ENCODE results near the gene SKP1.
A peak's percentile ranks its signal among the peaks of the same experiment; 100 is the strongest.
"Not testable (repeated sequence)": the region's sequence is repeated elsewhere in the genome, so short reads cannot be mapped to it uniquely, and the experiment has no call there.

Gene SKP1

GRCh38 chr5:134177369-134178095 lies 782 bp upstream of the SKP1 start:
- DNase-seq (ENCODE audit: low read depth, low spot score) = no peak

DNA sequence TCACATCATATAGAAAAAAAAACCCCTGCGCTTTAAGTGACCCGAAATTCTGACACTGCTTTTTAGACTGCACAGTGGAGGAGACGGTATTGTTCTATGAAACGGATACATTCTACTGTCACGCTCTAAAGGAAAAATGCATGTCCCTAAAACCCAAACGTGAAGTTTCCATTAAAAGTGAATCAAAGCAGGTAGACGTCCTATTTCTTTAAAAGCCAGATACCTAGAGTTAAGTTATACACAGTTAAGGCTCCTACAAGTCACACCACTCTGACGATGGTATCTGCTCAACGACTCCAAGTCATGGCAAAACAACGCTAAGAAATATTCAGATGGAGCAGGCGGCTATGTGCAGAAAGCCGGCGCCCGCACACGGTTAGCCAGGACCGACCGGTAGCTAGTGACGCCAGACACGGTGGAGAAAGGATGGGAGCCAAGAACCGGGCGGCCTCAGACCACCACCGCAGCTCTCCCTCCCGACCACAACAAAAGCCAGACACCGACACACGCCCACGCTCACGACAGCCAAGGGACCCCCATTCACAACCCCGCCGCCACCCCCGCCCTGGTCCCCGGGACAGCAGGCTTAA lies 734 bp downstream of the SKP1 start:
- DNase-seq (ENCODE audit: low read depth, low spot score) = no peak

- no peak for DNase-seq (ENCODE audit: low read depth, low spot score)
Measured at GRCh38 chr5:134174841-134175839, 1.6 kb downstream of the SKP1 start.

DNA sequence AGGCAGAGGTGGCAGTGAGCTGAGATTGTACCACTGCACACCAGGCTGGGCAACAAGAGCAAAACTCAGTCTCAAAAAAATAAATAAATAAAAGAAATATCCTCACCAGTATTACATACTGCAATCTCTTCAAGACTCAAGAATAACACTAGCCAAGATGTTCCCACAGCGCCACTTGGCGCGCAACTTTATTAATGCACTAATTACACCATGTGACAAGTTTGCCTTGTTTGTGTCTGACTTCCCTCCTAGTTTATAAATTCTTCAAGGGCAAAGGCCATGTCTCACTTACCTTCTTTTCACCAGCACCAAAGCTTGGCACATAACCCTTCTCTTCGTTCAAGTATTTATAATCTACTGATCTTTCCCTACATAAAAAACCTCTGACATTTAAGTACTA lies 4.8 kb downstream of the SKP1 start:
- DNase-seq (ENCODE audit: low read depth, low spot score) = no peak

- no peak for DNase-seq (ENCODE audit: low read depth, low spot score)
Measured at GRCh38 chr5:134162592-134162991, 14.2 kb downstream of the SKP1 start.

DNA sequence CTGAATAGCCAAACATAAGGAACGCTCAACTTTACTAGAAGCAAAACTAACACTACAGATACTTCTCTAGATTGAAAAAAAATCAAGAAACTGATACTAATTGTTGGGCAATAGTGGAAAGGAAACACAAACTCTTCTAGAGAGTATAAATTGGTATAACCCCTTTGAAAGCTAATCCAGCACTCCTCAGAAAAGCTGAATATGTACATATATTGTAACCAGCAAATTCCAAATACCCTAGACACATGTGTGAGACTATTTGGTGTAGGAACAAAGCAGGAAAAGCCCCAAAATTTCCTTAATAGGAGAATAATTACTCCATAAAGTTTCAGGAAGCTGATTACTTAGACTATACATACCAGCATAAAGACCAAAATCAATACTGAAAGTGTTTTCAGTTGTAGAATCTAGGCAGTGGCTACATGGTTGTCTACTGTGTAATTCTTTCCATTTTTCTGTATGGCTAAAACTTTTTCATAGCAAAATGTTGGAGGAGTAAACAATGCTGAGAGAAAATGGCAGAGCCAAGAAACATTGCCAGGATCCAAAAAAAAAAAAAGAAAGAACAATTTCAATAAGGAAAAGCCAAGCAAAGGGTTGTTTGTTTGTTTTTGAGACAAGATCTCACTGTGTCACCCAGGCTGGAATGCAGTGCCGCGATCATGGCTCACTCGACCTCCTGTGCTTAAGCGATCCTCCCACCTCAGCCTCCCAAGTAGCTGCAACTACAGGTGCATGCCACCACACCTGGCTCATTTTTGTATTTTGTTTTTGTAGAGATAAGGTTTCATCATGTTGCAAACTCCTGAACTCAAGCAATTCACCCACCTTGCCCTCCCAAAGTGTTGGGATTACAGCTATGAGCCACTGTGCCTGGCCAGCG lies 15.0 kb downstream of the SKP1 start:
- no peak for DNase-seq (ENCODE audit: low read depth, low spot score)

DNA sequence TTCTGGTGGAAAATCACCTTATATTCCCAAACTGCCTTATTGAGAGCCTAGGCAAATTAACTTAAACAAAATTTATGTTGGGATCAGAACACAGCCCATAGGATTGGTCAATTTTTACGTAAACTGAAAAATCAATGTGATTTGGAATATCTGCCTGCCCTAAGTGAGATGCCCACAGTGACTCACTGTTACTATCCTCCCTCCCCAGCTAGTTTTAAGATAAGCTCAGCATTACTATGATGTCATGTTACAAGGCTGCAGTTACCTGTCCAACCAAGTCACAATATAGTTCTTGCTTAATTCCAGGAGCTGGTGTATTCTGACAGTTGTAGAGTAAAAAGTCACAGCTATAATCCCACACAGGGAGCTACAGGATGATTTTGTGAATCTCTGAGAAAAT lies 23.1 kb downstream of the SKP1 start:
- no peak for DNase-seq (ENCODE audit: low read depth, low spot score)

GRCh38 chr5:134153241-134153640 lies 23.5 kb downstream of the SKP1 start:
- DNase-seq (ENCODE audit: low read depth, low spot score) = no peak

DNA sequence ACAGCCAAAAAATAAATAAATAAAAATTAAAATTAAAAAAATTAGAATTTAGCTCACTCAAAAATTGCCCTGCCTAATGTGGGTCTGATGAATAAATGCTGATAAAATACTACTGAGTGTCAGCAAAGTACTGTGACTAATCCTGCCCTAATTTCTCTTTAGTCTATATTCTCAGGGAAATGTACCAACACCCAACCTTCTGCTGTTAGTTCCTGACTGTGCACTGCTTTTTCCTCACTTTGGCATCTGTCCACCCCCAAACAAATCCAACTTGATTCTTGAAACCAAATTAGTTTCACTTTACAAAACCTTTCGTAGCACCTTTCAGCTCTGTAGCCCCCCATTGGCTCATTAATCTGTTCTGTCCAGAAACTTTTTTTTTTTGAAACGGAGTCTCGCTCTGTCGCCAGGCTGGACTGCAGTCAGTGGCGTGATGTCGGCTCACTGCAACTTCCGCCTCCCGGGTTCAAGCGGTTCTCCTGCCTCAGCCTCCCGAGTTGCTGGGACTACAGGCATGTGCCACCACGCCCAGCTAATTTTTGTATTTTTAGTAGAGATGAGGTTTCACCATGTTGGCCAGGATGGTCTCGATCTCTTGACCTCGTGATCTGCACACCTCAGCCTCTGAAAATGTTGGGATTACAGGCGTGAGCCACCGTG lies 24.4 kb downstream of the SKP1 start:
- not testable (repeated sequence) for DNase-seq (ENCODE audit: low read depth, low spot score)

- DNase-seq (ENCODE audit: low read depth, low spot score) = no peak
Measured at GRCh38 chr5:134151723-134152122, 25.0 kb downstream of the SKP1 start.

GRCh38 chr5:134149571-134150303 lies 27.0 kb downstream of the SKP1 start:
- no peak for DNase-seq (ENCODE audit: low read depth, low spot score)

- no peak for DNase-seq (ENCODE audit: low read depth, low spot score)
Measured at GRCh38 chr5:134148986-134149539, 27.7 kb downstream of the SKP1 start.

DNA sequence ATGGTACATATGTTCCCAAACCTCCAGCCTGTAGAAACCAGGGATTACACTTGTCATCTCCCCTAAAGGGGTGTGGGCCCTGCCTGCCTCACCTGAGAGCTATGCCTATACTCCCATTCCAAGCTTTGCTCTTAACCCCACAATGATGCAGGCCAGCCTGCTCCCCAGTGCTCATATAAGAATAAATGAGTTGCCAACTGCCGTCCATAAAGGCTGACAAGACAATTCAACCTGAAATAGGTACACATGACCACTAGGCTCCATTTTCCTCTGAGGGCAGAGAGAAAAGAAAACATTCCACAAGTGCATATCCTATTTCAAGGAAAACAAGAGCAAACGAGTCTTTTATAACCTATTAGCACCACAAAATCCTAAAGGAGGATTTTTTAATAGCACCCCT lies 28.4 kb downstream of the SKP1 start:
- DNase-seq (ENCODE audit: low read depth, low spot score) = no peak

GRCh38 chr5:134146651-134147518 lies 29.9 kb downstream of the SKP1 start:
- no peak for DNase-seq (ENCODE audit: low read depth, low spot score)

DNA sequence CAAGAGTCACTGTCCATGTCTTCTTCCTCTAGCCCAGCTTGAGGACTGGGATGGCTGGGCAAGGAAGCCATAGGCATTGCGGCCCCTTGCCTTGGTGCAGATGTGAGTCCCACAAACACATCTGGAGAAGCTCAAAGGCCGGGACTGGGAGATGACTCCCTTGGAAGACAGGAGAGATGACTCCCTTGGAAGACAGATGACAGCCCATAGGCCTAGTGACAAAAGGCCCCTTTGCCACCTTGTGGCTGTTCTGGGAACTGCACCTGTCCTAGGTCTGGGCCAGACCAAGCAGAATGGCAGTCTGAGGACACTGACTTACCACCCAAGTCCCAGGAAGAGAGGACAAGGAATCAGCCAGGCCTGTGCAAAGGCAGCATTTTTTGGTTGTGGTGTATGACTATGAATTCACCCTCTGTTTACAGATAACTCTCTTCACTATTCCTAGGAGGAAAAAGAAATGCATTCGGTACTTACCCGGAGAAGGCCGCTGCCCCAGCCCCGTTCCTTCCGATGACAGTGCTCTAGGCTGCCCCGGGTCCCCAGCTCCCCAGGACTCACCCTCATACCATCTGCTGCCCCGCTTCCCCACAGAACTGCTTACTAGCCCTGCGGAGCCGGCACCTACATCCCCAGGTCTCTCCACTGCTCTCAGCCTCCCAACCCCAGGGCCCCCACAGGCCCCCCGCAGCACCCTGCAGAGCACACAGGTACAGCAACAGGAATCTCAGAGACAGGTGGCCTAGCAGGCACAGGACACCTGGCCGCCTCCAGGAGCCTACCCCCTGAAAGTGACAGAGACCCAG lies 30.8 kb downstream of the SKP1 start:
- DNase-seq (ENCODE audit: low read depth, low spot score) = peak; percentile 70

- DNase-seq (ENCODE audit: low read depth, low spot score) = no peak
Measured at GRCh38 chr5:134145041-134145757, 31.6 kb downstream of the SKP1 start.
